ENCODE results near the gene WDR75. TPM values are rescaled to one million over a fixed set of nuclear protein-coding genes. Genes with fewer than 3 reads are reported as not detected.

The WDR75 gene
- total RNA-seq, 1 experiment from 2014 or later, result 70.2 TPM

DNA sequence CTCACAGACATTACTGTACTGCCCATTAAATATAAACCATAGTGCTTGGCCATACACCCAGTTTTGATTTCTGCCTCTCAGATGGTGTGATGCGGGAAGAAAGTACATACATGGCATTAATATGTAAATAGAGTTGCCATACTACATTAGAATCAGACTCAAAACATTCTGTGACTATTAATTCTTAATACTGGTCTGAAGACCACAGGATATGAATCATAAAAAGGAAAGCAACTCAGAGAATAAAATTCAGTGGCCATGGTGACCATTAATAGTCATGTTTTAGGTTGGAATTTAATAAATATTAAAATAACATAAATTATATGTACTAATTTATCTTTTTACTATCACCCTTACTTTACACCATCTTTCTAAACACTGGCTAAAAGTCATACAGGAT, 33.0 kb upstream of the WDR75 start:
- no peaks in the 10 kb centered on the region for H3K9me3 ChIP-seq (ENCODE audit: control insufficient read depth in 1 of 2, insufficient read depth in 1 of 2, low read depth in 1 of 2, low read length in 2 of 2)
- no peaks in the 10 kb centered on the region for H3K4me1 ChIP-seq (ENCODE audit: control insufficient read depth in 1 of 2, insufficient read depth in 2 of 2, low read length in 2 of 2)
- DNase-seq (ENCODE audit: low read depth, low spot score), result no peak
- no peaks in the 10 kb centered on the region for H3K36me3 ChIP-seq (ENCODE audit: control insufficient read depth in 1 of 2, insufficient read depth in 2 of 2, low read length in 2 of 2)
- no peak overlapping the region for H3K9ac ChIP-seq (ENCODE audit: low read length)
- H4K20me1 ChIP-seq (ENCODE audit: insufficient read depth), result no peaks in the 10 kb centered on the region
- ChIA-PET RAD21 (ENCODE audit: low non-redundant PET in 1 of 2, low total read pairs in 2 of 2, uncharacterized antibody in 2 of 2, unreplicated experiment in 2 of 2) (no interaction called here), CTCF (no interaction called here), POLR2A (no interaction called here)
- ATAC-seq, result no peak
- no peak overlapping the region for H2AFZ ChIP-seq (ENCODE audit: low read depth, low read length, poor library complexity, severe bottlenecking)
- no TSS peak for BruUV-seq (replicated peaks)
- no peak overlapping the region for H3K27ac ChIP-seq (ENCODE audit: low read depth, low read length)
- intact Hi-C loops (cut with micrococcal nuclease), result loop anchor here (5.0 kb wide), 1 partner anchor 121 kb away; no protein-coding TSS in a partner anchor
- TF ChIP-seq TCF7L2 (IDR thresholded peaks at IDR 0.05; ENCODE audit: borderline replicate concordance, extremely low read depth, insufficient read depth, insufficient read length) (no peak), CEBPB (IDR thresholded peaks at IDR 0.05; ENCODE audit: low read depth) (no peak), MAX (IDR thresholded peaks at IDR 0.05) (no peak), SRF (IDR thresholded peaks at IDR 0.05; ENCODE audit: low read depth) (no peak), ZNF274 (IDR thresholded peaks at IDR 0.05; ENCODE audit: low read depth, low read length) (no peak), FOSL1 (IDR thresholded peaks at IDR 0.05; ENCODE audit: low read depth) (no peak), CTCF (IDR thresholded peaks at IDR 0.05 in 2 of 3, conservative IDR thresholded peaks at IDR 0.05 in 1 of 3; ENCODE audit: borderline replicate concordance in 1 of 3, insufficient read depth in 1 of 3, low read depth in 2 of 3, low read length in 2 of 3) (no peak), CBX3 (IDR thresholded peaks at IDR 0.05; ENCODE audit: low read depth) (no peak), JUND (IDR thresholded peaks at IDR 0.05) (no peak), POLR2A (IDR thresholded peaks at IDR 0.05; ENCODE audit: borderline replicate concordance, extremely low read depth, insufficient read depth, insufficient read length) (no peak), ZFX (IDR thresholded peaks at IDR 0.05) (no peak), EZH2phosphoT487 (IDR thresholded peaks at IDR 0.05; ENCODE audit: borderline replicate concordance) (no peak), POLR2AphosphoS5 (IDR thresholded peaks at IDR 0.05; ENCODE audit: low read depth, low read length) (no peak), RAD21 (IDR thresholded peaks at IDR 0.05; ENCODE audit: low read depth) (no peak), EZH2 (IDR thresholded peaks at IDR 0.05) (no peak)
- TF ChIP-seq, protein P1, sequence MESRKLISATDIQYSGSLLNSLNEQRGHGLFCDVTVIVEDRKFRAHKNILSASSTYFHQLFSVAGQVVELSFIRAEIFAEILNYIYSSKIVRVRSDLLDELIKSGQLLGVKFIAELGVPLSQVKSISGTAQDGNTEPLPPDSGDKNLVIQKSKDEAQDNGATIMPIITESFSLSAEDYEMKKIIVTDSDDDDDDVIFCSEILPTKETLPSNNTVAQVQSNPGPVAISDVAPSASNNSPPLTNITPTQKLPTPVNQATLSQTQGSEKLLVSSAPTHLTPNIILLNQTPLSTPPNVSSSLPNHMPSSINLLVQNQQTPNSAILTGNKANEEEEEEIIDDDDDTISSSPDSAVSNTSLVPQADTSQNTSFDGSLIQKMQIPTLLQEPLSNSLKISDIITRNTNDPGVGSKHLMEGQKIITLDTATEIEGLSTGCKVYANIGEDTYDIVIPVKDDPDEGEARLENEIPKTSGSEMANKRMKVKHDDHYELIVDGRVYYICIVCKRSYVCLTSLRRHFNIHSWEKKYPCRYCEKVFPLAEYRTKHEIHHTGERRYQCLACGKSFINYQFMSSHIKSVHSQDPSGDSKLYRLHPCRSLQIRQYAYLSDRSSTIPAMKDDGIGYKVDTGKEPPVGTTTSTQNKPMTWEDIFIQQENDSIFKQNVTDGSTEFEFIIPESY (IDR thresholded peaks at IDR 0.05; ENCODE audit: extremely low read depth, insufficient replicate concordance, low read length), result no peak
- no peak overlapping the region for H3K4me2 ChIP-seq (ENCODE audit: low read length)
- no peak overlapping the region for H3K4me3 ChIP-seq (replicated peaks in 1 of 2; ENCODE audit: low read depth in 1 of 2, low read length in 2 of 2)
- no peaks in the 10 kb centered on the region for H3K27me3 ChIP-seq (ENCODE audit: insufficient read depth, low read length)
- no peaks in the 10 kb centered on the region for H3K79me2 ChIP-seq (ENCODE audit: insufficient read depth, low read length)
- H3K9me2 ChIP-seq (ENCODE audit: insufficient read depth), result no peaks in the 10 kb centered on the region
